ENCODE results near the gene NRROS.

Gene NRROS

DNA sequence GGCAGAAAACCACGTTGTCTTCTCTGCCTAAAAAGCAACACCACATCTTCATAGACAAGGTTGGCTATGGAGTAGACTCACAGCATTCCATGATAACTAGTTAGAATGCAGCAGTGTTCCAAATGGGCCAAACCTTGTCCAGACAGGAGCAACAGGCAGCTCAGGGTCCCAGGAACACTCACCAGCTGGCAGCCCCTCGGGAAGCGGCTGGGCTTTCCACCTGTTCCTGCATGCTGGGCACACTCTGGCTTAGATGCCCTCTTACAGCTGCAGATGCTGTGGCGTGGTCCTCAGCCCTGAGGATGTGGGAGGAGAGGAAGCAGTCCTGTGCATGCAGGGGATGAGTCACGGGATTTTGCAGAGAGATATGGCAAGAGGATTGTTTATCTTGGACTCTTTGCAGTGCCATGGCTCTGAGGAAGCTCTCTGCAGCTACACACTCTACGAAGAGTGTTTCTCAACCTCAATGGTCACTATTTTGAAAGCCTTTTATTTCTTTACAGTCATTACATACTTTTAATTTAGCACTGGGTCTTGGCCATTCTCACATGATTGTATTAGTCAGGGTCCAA, 11.3 kb downstream of the NRROS start:
- DNase-seq = peak; percentile 97 to 99

DNA sequence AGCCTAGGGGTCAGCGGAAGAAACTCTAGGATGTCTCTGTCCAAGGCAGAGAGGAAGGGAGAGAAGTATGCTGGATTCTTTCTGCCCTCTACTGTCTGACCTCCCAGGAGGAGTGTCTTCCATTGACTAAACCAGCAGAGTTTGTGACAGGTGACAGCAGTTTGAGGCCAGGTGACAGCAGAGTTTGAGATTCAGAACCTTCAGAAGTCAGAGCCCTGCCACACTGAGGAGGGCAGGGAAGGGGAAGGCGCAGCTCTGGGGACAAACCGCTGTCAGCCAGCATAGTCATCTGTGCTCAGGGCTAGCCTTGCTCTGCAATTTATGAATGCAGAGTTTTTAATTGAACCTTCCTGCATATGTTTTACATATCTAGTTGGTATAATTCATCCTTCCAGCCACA, 12.3 kb downstream of the NRROS start:
- no peak for DNase-seq

DNA sequence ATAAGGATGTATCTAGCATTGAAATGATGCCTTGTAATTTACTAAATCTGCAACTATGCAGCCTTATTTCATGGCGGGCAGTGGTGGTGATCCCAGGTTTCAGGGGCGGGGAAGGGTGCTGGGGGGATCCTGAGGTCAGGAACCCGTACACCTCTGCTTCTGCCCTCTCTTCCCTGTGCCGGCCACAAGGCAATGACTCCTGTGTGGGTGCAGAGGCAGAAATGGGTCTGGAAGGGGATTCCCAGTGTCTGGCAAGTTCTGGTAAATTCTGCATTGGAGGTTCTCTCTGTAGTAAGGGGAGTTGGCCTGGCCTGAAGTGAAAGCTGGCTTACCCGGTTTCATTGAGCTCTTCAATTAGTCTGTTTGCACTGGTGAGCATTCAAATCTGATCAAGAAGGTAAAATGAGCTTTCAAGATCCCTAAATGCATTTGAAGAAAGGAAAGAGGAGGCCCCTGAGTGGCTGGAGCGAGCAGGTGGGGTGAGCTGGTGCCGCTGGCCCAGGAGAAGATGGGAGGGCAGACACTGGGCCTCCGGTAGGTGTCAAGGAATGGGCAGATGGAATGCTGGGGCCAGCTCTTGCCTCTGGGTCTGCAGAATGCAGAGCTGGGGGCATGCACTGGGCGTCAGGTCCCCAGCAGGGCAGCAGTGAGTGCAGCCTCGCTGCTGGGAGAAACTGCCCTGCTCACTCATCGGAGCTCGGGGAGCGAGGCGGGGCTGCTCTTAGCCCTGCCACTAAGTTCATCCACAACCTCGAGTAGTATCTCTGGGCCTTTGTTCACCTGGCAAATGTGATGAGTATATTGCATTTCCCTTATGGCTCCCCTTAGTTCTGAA, 13.7 kb downstream of the NRROS start:
- peak; percentile 16 to 73 for DNase-seq

DNA sequence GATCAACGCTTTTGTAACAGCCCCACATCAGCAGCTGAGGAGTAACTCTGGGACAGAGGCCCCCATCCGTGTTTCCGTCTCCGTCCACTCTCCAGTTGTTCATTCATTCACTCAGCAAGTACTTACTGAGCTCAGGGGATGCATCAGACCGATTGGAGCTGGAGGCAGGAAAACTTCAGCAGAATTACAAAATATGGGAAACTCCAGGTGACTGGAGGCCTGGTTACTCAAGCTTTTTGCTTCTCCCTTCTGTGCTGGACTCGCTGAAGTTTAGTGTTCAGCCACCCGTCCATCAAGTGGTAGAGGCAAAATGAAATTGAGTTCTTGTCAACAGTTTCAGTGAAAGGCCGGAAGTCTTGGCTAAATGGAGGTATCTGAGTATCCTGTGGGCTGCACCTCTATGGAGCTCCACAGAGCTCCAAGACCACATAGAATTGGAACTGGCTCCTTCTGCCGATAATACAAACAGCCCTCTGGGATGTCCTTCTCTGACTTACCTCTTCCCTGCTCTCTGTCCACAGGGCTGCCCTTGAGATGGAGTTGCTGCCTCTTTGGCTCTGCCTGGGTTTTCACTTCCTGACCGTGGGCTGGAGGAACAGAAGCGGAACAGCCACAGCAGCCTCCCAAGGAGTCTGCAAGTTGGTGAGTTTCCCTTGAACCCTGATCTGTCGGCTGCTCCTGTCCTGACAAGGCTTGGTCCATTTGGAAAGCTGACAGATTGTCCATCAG, 14.7 kb downstream of the NRROS start:
- DNase-seq = peak; percentile 35 to 64

DNA sequence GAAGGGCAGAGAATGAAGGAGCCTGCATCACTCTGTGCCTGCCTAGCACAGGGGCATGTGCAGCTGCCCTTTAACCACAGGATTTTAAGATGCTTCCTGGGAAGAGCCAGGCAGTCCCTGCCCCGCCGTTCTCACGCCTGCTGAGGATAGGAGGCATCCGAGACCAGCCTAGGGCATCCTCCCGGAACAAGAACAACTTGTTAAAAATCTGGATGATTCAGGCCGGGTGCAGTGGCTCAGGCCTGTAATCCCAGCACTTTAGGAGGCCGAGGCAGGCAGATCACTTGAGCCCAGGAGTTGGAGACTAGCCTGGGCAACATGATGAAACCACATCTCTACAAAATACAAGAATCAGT, 15.2 kb downstream of the NRROS start:
- no peak for DNase-seq

DNA sequence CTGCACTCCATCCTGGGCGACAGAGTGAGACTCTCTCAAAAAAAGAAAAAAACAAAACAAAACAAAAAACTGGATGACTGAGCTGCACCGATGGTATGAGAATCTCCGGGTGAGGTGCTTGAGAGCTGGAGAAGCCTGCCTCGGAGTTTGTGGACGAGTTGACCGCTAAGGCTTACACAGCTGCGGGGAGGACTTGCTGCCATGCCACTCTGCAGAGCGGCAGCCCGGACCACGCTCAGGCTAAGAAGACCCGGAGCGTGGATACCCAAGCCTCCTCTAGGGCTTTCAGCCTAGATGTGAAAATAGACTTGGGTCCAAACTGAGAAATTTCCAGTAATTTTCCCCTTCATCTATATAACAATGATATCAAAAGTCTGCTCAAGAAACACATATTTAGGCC, 16.0 kb downstream of the NRROS start:
- no peak for DNase-seq

DNA sequence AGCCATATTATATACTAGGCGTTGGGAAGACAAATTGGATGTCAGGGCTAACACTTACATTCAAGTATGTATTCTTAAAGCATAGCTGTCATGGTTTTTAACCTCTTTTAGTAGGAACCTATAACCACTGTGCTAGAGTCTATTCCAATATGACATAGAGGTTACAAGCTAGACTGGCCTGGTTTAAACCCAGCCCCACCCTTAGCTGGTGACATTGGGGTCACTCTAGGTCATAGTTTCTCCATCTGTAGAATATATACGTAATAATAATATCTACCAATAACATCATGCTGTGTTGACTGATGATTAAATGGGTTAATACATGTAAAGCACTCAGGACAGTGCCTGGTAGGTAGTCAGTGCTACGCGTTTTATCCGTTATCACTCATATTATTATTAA, 16.7 kb downstream of the NRROS start:
- DNase-seq = no peak

DNA sequence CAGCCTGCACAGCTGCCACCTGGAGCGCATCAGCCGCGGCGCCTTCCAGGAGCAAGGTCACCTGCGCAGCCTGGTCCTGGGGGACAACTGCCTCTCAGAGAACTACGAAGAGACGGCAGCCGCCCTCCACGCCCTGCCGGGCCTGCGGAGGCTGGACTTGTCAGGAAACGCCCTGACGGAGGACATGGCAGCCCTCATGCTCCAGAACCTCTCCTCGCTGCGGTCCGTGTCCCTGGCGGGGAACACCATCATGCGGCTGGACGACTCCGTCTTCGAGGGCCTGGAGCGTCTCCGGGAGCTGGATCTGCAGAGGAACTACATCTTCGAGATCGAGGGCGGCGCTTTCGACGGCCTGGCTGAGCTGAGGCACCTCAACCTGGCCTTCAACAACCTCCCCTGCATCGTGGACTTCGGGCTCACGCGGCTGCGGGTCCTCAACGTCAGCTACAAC, 20.4 kb downstream of the NRROS start:
- no peak for DNase-seq

DNA sequence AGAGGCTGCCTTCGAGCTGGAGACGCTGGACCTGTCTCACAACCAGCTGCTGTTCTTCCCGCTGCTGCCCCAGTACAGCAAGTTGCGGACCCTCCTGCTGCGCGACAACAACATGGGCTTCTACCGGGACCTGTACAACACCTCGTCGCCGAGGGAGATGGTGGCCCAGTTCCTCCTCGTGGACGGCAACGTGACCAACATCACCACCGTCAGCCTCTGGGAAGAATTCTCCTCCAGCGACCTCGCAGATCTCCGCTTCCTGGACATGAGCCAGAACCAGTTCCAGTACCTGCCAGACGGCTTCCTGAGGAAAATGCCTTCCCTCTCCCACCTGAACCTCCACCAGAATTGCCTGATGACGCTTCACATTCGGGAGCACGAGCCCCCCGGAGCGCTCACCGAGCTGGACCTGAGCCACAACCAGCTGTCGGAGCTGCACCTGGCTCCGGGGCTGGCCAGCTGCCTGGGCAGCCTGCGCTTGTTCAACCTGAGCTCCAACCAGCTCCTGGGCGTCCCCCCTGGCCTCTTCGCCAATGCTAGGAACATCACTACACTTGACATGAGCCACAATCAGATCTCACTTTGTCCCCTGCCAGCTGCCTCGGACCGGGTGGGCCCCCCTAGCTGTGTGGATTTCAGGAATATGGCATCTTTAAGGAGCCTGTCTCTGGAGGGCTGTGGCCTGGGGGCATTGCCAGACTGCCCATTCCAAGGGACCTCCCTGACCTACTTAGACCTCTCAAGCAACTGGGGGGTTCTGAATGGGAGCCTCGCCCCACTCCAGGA, 21.1 kb downstream of the NRROS start:
- no peak for DNase-seq

DNA sequence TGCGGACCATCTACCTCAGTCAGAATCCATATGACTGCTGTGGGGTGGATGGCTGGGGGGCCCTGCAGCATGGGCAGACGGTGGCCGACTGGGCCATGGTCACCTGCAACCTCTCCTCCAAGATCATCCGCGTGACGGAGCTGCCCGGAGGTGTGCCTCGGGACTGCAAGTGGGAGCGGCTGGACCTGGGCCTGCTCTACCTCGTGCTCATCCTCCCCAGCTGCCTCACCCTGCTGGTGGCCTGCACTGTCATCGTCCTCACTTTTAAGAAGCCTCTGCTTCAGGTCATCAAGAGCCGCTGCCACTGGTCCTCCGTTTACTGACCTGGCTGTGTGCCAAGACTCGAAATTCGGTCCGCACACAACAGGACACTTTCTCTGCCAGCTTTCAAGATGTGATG, 21.9 kb downstream of the NRROS start:
- no peak for DNase-seq

DNA sequence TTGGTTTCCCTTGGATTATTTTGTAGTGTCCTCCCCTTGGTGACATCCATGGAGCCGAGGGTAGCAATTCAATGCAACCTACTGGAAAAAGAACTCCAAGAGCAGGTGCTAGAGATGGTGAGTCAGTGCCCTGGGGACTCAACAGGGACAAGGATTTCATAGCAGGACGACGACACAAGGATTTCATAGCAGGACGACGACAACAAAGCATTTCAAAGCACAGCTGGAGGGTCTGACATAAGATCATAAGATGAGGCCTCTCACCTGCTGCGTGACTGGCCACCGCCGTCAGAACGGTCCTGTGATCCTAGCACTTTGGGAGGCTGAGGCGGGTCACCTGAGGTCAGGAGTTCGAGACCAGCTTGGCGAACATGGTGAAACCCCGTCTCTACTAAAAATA, 22.5 kb downstream of the NRROS start:
- DNase-seq = no peak

DNA sequence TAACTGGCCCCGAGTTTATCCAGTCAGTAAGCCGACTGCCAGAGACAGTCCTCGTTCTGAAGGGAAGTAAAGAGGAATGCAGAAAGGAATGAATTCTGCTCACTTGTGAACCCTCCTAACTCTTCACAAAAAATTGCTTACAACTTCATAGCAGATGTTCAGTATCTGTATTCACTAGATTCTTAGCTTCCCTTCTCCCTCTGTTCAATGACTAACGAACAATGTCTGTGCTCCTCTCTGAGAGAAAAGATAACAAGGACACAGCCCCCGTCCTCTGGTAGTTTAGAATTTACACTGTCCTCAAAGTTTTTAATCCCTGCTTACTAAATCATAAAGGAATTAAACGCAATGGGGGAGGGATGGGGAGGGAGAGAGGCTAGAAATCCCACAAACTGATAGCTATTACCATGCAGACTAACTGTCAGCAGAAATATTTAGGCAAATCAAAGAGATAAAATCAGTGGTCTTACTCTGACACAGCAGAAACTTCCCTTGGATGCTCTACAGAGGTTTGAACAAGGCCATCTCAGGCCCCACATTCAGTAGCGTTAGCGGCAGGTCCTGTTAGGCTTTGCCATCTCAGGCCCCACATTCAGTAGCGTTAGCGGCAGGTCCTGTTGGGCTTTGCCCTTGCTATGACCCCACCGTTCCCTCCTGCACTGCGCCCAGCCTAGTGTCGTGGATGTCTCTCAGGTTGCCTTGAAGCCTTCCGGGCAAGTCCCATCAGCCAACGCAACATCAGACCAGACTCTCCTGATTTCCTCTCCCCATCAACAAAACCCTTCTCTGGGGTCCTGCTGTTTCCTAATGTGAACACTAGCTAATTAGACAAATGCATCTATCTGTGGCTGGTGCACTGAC, 23.4 kb downstream of the NRROS start:
- DNase-seq = no peak

DNA sequence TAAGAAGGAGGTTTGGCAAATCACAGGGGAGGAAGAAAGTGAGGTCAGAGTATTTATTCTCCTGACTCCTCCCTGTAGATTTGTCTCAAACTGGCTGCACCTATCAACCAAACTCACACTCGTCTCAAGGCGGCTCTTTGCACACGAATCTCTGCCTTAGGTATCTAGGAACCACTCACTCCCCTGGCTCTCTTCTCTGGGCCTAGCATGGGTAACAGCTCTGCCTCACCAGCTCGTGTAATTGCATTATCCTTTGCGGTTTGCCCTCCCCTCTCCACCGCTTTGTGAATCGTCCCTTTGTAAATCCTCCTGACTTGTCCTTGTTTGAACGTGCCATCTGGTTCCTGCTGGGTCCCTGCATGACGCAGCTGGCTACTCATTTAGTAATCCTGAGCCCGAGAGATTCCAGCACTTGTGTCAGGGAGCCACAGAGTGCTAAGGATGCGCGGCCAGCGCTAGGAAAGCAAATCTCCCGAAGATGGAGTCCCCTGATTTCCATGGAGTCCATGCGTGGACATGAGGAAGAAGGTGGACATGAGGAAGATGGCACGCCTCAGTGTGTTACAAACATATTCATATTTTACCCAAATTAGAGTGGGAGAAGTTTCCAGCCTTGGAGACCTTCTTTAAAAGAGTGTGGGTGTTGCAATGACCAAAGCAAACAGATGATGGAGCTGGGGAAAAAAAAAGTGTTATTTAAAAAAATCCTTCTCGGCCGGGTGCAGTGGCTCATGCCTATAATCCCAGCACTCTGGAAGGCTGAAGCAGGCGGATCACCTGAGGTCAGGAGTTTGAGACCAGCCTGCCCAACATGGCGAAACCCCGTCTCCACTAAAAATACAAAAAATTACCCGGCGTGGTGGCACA, 26.7 kb downstream of the NRROS start:
- peak; percentile 26 to 32 for DNase-seq

DNA sequence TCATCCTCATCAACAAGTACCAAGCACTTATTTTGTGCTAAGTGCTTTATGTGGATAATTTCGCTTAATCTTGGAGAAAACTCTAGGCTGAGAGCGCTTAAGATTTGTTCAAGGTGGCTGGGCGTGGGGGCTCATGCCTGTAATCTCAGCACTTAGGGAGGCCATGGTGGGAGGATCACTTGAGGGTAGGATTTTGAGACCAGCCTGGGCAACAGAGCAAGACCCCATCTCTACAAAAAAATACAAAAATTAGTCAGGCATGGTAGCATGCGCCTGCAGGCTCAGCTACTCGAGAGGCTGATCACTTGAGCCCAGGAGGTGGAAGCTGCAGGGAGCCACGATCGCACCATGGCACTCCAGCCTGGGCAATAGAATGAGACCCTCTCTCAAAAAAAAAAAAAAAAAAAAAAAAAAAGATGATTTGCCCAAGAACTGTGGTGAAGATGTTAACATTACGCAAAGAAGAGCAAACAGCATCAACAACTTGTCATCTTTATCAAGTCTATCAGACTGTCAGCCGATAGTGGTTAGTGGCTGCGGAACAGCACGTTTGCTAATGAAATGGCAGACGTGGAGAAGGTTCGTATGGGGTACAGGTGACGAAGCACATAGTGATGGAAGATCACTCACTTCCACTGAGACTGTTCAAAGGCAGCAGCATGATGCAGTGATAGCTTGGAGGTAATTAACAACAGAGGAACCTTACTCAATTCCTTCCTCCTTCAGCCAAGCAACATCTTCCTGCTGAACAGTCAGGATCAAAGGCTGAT, 27.7 kb downstream of the NRROS start:
- DNase-seq = no peak

DNA sequence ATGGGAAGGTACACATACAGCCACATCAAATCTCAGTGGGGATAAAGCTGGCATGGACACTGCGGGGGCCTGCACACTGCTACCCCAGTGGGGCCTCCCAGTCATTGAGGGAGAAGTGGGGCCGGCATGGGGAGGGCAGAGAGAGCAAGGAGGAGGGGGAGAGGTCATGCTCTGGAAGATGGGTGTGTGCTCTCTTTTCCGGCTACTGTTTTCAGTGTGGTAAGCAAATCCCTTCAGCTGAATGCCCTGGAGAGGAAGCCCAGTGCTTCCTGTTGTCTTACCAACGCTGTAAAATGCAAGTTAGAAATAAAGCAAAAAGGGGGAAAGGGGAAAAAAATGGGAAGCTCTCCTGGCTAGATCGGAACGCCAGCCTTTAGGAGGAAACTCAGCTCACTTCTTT, 30.8 kb downstream of the NRROS start:
- peak; percentile 65 to 75 for DNase-seq

DNA sequence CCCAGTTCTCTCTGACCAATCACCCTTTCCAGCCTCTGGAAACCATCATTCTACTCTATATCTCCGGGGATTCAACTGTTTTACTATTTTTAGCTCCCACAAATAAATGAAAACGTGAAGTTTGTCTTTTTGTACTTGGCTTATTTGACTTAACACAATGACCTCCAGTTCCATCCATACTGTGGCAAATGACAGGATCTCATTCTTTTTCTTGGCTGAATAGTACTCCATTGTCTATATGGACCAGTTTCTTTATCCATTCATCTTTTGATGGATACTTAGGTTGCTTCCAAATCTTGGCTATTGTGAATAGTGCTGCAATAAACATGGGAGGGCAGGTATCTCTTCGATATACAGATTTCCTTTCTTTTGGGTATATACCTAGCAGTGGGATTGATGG, 34.1 kb downstream of the NRROS start:
- no peak for DNase-seq

DNA sequence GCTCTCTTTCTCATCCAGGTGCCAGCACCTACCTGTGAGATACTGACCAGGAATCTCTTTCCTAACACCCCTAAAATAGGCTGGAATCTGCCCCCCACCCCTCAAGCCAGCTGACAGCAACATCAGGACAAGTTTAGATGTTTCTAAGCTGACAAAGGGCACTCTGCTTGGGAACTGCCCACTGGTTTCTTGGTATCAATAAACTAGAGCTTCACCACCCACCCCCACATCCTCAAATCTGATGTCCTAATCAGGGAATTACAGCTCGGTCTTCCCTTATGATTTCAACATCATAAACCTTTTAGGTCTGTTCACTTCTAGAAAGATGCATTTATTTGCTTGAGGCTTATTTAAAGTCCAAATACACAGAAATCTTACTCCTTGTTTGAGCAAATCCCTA, 37.9 kb downstream of the NRROS start:
- DNase-seq = peak; percentile 66 to 71

DNA sequence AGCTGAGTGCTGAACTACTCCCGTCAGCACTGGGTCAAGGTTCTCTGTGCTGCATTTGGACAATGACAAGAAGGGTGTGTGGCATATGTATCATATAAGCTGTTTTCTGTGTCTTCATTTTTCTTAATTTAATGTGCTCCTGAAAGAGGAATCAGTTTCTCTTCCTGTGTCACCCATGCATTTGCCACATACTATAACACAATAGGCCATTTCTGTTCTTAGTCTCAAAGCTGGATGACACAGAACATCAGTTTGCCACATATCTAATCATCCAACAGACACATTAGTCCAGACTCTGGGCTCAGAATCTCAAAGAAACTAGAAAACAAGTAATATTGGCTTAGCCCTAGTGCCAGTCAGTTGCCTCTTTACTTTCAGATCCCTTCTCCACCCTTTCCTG, 38.4 kb downstream of the NRROS start:
- DNase-seq = peak; percentile 33 to 61

DNA sequence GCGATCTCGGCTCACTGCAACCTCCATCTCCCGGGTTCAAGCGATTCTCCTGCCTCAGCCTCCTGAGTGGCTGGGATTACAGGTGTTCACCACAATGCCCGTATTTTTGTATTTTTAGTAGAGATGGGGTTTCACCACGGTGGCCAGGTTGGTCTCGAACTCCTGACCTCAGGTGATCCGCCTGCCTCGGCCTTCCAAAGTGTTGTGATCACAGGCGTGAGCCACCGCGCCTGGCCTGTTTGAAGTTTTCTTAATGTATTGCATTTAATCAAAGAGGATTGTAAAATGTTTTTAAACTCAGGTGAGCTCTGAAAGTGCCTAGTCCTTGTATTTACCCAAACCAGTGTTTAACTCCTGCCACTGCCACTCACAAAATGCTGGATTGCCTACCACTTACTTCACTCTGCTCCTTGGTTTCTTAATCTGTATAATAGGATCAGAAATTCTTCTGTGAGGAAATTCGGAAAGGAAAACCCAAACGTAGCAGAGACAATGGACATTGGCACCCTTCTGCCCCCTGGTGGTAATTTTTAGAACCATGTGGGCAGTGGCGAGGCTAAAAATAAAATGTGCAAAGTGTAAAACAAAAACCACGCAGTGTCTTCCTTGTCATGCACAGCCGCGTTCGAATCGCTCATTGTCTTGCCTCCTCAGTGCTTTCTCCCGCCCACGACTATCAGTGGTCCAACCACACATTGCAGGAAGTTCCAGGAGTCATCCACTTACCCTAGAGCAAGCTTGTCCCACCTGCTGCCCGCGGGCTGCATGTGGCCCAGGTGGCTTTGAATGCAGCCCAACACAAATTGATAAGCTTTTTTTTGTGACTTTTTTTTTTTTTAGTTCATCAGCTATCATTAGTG, 45.3 kb downstream of the NRROS start:
- peak; percentile 93 to 96 for DNase-seq
